ENCODE results near the gene FRMD4A. TPM values are rescaled to one million over a fixed set of nuclear protein-coding genes. Genes with fewer than 3 reads are reported as not detected.

Gene FRMD4A
- total RNA-seq, 1 donor from 2014 or later = 0.64 TPM

- H3K9me3 Mint-ChIP-seq = no peaks in the 10 kb centered on the region
- DNase-seq = no peak
- H3K4me3 Mint-ChIP-seq = no peak overlapping the region
- no peak overlapping the region for H3K27ac Mint-ChIP-seq
- ATAC-seq (ENCODE audit: low read depth) = no peak
- ChIA-PET POLR2A (no interaction called here), CTCF (no interaction called here)
- intact Hi-C loops (cut with micrococcal nuclease) = no loop called here
- no peaks in the 10 kb centered on the region for H3K36me3 Mint-ChIP-seq (ENCODE audit: low read depth)
- no peaks in the 10 kb centered on the region for H3K27me3 Mint-ChIP-seq
- peaks cover 11% of the 10 kb centered on the region for H3K4me1 Mint-ChIP-seq
- TF ChIP-seq, protein P1, sequence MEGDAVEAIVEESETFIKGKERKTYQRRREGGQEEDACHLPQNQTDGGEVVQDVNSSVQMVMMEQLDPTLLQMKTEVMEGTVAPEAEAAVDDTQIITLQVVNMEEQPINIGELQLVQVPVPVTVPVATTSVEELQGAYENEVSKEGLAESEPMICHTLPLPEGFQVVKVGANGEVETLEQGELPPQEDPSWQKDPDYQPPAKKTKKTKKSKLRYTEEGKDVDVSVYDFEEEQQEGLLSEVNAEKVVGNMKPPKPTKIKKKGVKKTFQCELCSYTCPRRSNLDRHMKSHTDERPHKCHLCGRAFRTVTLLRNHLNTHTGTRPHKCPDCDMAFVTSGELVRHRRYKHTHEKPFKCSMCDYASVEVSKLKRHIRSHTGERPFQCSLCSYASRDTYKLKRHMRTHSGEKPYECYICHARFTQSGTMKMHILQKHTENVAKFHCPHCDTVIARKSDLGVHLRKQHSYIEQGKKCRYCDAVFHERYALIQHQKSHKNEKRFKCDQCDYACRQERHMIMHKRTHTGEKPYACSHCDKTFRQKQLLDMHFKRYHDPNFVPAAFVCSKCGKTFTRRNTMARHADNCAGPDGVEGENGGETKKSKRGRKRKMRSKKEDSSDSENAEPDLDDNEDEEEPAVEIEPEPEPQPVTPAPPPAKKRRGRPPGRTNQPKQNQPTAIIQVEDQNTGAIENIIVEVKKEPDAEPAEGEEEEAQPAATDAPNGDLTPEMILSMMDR (IDR thresholded peaks at IDR 0.05) = no peak
Observed at GRCh38 chr10:13656337-13657100, 674.2 kb downstream of the FRMD4A start.

DNA sequence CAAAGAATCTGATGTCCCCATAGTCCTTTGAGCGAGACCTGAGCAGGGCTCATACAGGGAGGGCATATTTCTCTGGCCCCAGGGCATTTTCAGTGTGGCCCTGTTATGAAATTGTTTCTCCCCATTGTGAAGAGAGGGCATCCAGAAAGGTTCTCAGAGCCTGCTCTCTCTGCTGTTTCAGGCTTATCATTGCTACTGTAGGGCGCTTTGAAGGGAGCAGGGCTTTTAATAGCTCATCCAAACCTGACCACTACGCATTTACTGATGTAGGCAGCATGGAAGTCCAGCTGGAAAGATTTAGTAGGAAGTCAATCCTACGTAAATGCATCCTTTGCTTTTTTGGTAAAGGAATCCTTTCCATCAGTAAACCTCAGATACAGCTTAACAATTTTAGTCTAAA lies 675.9 kb downstream of the FRMD4A start:
- TF ChIP-seq, protein P1 (IDR thresholded peaks at IDR 0.05) = no peak
- H3K4me1 Mint-ChIP-seq = peaks cover 5% of the 10 kb centered on the region
- H3K27ac Mint-ChIP-seq = no peak overlapping the region
- DNase-seq (no peak), ATAC-seq (ENCODE audit: low read depth) (no peak)
- peaks cover 4% of the 10 kb centered on the region for H3K36me3 Mint-ChIP-seq (ENCODE audit: low read depth)
- CTCF ChIA-PET = no interaction called here
- H3K9me3 Mint-ChIP-seq = no peaks in the 10 kb centered on the region
- H3K27me3 Mint-ChIP-seq = no peaks in the 10 kb centered on the region
- intact Hi-C loops (cut with micrococcal nuclease) = no loop called here
- H3K4me3 Mint-ChIP-seq = no peak overlapping the region
- POLR2A ChIA-PET = no interaction called here

DNA sequence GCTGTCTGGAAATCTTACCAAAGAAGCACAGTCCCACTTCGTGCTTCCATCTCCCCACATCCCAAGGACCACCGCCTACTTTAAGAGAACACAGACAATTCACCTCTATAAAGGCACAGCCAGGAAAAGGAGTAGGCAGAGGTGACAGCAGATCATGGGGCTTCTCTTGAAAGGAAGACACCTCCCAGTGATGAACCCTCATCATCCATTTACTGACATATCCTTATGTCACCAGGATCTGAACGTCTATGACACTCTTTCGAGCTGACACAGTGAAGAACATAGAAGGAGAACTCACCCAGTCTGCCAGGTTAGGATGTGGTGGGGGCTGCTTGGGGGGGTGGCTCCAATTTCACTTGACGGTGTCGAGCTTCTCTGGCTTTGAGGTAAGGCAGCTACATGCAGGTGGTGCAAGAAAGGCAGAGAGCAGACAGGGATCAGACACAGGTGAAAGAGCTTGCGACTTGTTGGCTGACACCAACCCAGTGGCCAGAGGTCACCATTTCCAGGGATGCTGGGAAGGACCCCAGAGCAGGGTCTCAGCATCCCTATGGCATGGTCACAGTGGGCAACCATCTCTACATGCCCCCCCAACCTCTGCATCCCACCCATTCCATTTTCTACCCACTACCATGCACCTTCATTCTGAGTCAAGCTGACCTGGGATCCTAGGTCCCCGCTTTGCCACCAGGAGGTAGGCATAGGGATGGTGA lies 676.5 kb downstream of the FRMD4A start:
- H3K36me3 Mint-ChIP-seq (ENCODE audit: low read depth) = peaks cover 4% of the 10 kb centered on the region
- no peaks in the 10 kb centered on the region for H3K27me3 Mint-ChIP-seq
- H3K4me1 Mint-ChIP-seq = no peaks in the 10 kb centered on the region
- no peaks in the 10 kb centered on the region for H3K9me3 Mint-ChIP-seq
- no peak overlapping the region for H3K4me3 Mint-ChIP-seq
- H3K27ac Mint-ChIP-seq = no peak overlapping the region
- CTCF ChIA-PET = no interaction called here
- no peak for ATAC-seq (ENCODE audit: low read depth)
- intact Hi-C loops (cut with micrococcal nuclease) = no loop called here
- POLR2A ChIA-PET = no interaction called here
- no peak for DNase-seq
- TF ChIP-seq, protein P1 (IDR thresholded peaks at IDR 0.05) = no peak

DNA sequence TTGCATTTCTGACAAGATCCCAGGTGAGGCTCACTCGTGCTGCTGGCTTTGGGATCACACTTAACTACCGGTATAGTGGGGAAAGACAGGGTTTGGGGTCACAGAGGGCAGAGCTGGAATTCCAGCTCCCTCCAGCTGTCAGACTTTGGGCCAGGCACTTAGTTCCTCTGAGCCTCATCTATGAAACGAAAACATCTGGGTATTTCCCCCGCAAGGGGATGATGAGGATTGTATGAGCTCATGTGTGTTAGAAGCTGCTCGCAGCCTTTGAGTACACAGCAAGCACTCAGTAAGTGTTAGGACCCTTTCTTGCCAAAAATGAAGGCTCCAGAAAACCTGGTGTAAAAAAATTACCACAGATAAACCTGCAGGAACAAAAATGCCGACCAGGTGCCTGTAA lies 677.9 kb downstream of the FRMD4A start:
- H3K4me3 Mint-ChIP-seq = no peak overlapping the region

More for the DNA sequence above, 677.9 kb downstream of the FRMD4A start:
- ATAC-seq (ENCODE audit: low read depth) (no peak), DNase-seq (no peak)
- no peaks in the 10 kb centered on the region for H3K27me3 Mint-ChIP-seq
- TF ChIP-seq, protein P1 (IDR thresholded peaks at IDR 0.05) = no peak
- no peaks in the 10 kb centered on the region for H3K4me1 Mint-ChIP-seq
- no peak overlapping the region for H3K27ac Mint-ChIP-seq
- peaks cover 10% of the 10 kb centered on the region for H3K36me3 Mint-ChIP-seq (ENCODE audit: low read depth)
- H3K9me3 Mint-ChIP-seq = no peaks in the 10 kb centered on the region
- POLR2A ChIA-PET = no interaction called here
- CTCF ChIA-PET = no interaction called here
- intact Hi-C loops (cut with micrococcal nuclease) = no loop called here

All from activated B cell treated with CpG ODN at 0.5 μM for 24 hours (primary cell).